Stimulated activated naive CD8-positive, alpha-beta T cell treated with anti-CD3 and anti-CD28 coated beads, Interleukin-15, Interleukin-2, amounts not matched to agents 100 ng/mL and 50 ng/mL, for 24 hours (primary cell): ENCODE data around the gene ULK2.
"Not testable (repeated sequence)": the region's sequence is repeated elsewhere in the genome, so short reads cannot be mapped to it uniquely, and the experiment has no call there.

Source experiments
- H3K27ac Mint-ChIP-seq: one replicate; pipeline ENCODE4 v1.8.0; 2021; ENCODE audit warnings: mild to moderate bottlenecking, mixed read lengths
- H3K27me3 Mint-ChIP-seq: one replicate; pipeline ENCODE4 v1.8.0; 2021; ENCODE audit warnings: mixed read lengths
- H3K36me3 Mint-ChIP-seq: one replicate; pipeline ENCODE4 v1.8.0; 2021; ENCODE audit warnings: low read depth, mixed read lengths
- H3K4me1 Mint-ChIP-seq: one replicate; pipeline ENCODE4 v1.8.0; 2021; ENCODE audit warnings: low read depth, mixed read lengths
- H3K4me3 Mint-ChIP-seq: one replicate; pipeline ENCODE4 v1.8.0; 2021; ENCODE audit warnings: mild to moderate bottlenecking, mixed read lengths
- H3K9me3 Mint-ChIP-seq: one replicate; pipeline ENCODE4 v1.8.0; 2021; ENCODE audit warnings: mixed read lengths

The ULK2 gene

GRCh38 chr17:19867329-19868078 is at the start of gene ULK2:
ULK2 (minus strand) TSS chr17:19867936; CDS start chr17:19867417, 519 bp downstream.
- no peaks in the 10 kb centered on the region for H3K9me3 Mint-ChIP-seq
- H3K4me3 Mint-ChIP-seq = peak within 1 kb of the TSS; percentile 83
- H3K27me3 Mint-ChIP-seq = no peaks in the 10 kb centered on the region
- peak within 1 kb of the TSS; percentile 61 for H3K27ac Mint-ChIP-seq
- peaks cover 3% of the 10 kb centered on the region for H3K36me3 Mint-ChIP-seq
- peaks cover 21% of the 10 kb centered on the region for H3K4me1 Mint-ChIP-seq

GRCh38 chr17:19915245-19915978 is 47.7 kb upstream of the ULK2 start:
- Mint-ChIP-seq H3K4me1 (no peaks in the 10 kb centered on the region), H3K4me3 (no peak overlapping the region), H3K27me3 (no peaks in the 10 kb centered on the region), H3K27ac (no peak overlapping the region), H3K36me3 (peaks cover 52% of the 10 kb centered on the region), H3K9me3 (no peaks in the 10 kb centered on the region)

- H3K36me3 Mint-ChIP-seq = peaks cover 68% of the 10 kb centered on the region
- no peaks in the 10 kb centered on the region for H3K27me3 Mint-ChIP-seq
Observed at GRCh38 chr17:19911033-19911432, 43.3 kb upstream of the ULK2 start.

GRCh38 chr17:19909139-19909538 is 41.4 kb upstream of the ULK2 start:
- Mint-ChIP-seq H3K27me3 (no peaks in the 10 kb centered on the region), H3K4me1 (peaks cover 16% of the 10 kb centered on the region), H3K27ac (no peak overlapping the region), H3K4me3 (no peak overlapping the region), H3K36me3 (peaks cover 77% of the 10 kb centered on the region), H3K9me3 (no peaks in the 10 kb centered on the region)

More at GRCh38 chr17:19911033-19911432, 43.3 kb upstream of the ULK2 start:
- Mint-ChIP-seq H3K9me3 (no peaks in the 10 kb centered on the region), H3K27ac (peak overlapping the region; percentile 5), H3K4me1 (peaks cover 1% of the 10 kb centered on the region), H3K4me3 (no peak overlapping the region)

GRCh38 chr17:19905502-19905901 is 37.8 kb upstream of the ULK2 start:
- no peaks in the 10 kb centered on the region for H3K27me3 Mint-ChIP-seq
- H3K27ac Mint-ChIP-seq = peak overlapping the region; percentile 58
- no peaks in the 10 kb centered on the region for H3K9me3 Mint-ChIP-seq
- peaks cover 16% of the 10 kb centered on the region for H3K4me1 Mint-ChIP-seq
- no peak overlapping the region for H3K4me3 Mint-ChIP-seq
- peaks cover 77% of the 10 kb centered on the region for H3K36me3 Mint-ChIP-seq

GRCh38 chr17:19904924-19905323 is 37.2 kb upstream of the ULK2 start:
- H3K36me3 Mint-ChIP-seq = peaks cover 76% of the 10 kb centered on the region
- H3K27ac Mint-ChIP-seq = no peak overlapping the region
- H3K4me3 Mint-ChIP-seq = no peak overlapping the region
- H3K9me3 Mint-ChIP-seq = no peaks in the 10 kb centered on the region
- peaks cover 16% of the 10 kb centered on the region for H3K4me1 Mint-ChIP-seq
- H3K27me3 Mint-ChIP-seq = no peaks in the 10 kb centered on the region

- peaks cover 72% of the 10 kb centered on the region for H3K36me3 Mint-ChIP-seq
- H3K27me3 Mint-ChIP-seq = no peaks in the 10 kb centered on the region
- no peaks in the 10 kb centered on the region for H3K9me3 Mint-ChIP-seq
- H3K4me3 Mint-ChIP-seq = no peak overlapping the region
- peaks cover 16% of the 10 kb centered on the region for H3K4me1 Mint-ChIP-seq
- H3K27ac Mint-ChIP-seq = no peak overlapping the region
Observed at GRCh38 chr17:19904412-19904811, 36.7 kb upstream of the ULK2 start.

GRCh38 chr17:19900809-19901208 is 33.1 kb upstream of the ULK2 start:
- H3K36me3 Mint-ChIP-seq = peaks cover 42% of the 10 kb centered on the region
- no peak overlapping the region for H3K27ac Mint-ChIP-seq
- H3K9me3 Mint-ChIP-seq = no peaks in the 10 kb centered on the region
- H3K4me3 Mint-ChIP-seq = no peak overlapping the region
- H3K4me1 Mint-ChIP-seq = peaks cover 13% of the 10 kb centered on the region
- H3K27me3 Mint-ChIP-seq = no peaks in the 10 kb centered on the region

- Mint-ChIP-seq H3K27ac (no peak overlapping the region), H3K27me3 (no peaks in the 10 kb centered on the region), H3K36me3 (peaks cover 16% of the 10 kb centered on the region), H3K4me1 (no peaks in the 10 kb centered on the region), H3K4me3 (no peak overlapping the region), H3K9me3 (no peaks in the 10 kb centered on the region)
Observed at GRCh38 chr17:19897903-19898302, 30.2 kb upstream of the ULK2 start.

GRCh38 chr17:19897090-19897837 is 29.5 kb upstream of the ULK2 start:
- peaks cover 13% of the 10 kb centered on the region for H3K36me3 Mint-ChIP-seq
- H3K27ac Mint-ChIP-seq = peak overlapping the region; percentile 5
- no peaks in the 10 kb centered on the region for H3K9me3 Mint-ChIP-seq
- H3K4me3 Mint-ChIP-seq = no peak overlapping the region
- no peaks in the 10 kb centered on the region for H3K27me3 Mint-ChIP-seq
- no peaks in the 10 kb centered on the region for H3K4me1 Mint-ChIP-seq

- H3K27ac Mint-ChIP-seq = peak overlapping the region; percentile 5
- H3K4me1 Mint-ChIP-seq = no peaks in the 10 kb centered on the region
- H3K27me3 Mint-ChIP-seq = no peaks in the 10 kb centered on the region
- H3K36me3 Mint-ChIP-seq = peaks cover 13% of the 10 kb centered on the region
- H3K9me3 Mint-ChIP-seq = no peaks in the 10 kb centered on the region
- no peak overlapping the region for H3K4me3 Mint-ChIP-seq
Observed at GRCh38 chr17:19896679-19897078, 28.9 kb upstream of the ULK2 start.

- not testable (repeated sequence) for H3K9me3 Mint-ChIP-seq, H3K27ac Mint-ChIP-seq, H3K36me3 Mint-ChIP-seq, H3K4me1 Mint-ChIP-seq, H3K4me3 Mint-ChIP-seq, H3K27me3 Mint-ChIP-seq
Observed at GRCh38 chr17:19890554-19890953, 22.8 kb upstream of the ULK2 start.

GRCh38 chr17:19890001-19890400 is 22.3 kb upstream of the ULK2 start:
- not testable (repeated sequence) for H3K9me3 Mint-ChIP-seq, H3K4me1 Mint-ChIP-seq, H3K4me3 Mint-ChIP-seq, H3K27ac Mint-ChIP-seq, H3K36me3 Mint-ChIP-seq, H3K27me3 Mint-ChIP-seq

- H3K4me3 Mint-ChIP-seq = no peak overlapping the region
Observed at GRCh38 chr17:19886116-19886515, 18.4 kb upstream of the ULK2 start.

More at GRCh38 chr17:19886116-19886515, 18.4 kb upstream of the ULK2 start:
- Mint-ChIP-seq H3K27me3 (no peaks in the 10 kb centered on the region), H3K36me3 (no peaks in the 10 kb centered on the region), H3K27ac (no peak overlapping the region), H3K4me1 (no peaks in the 10 kb centered on the region), H3K9me3 (no peaks in the 10 kb centered on the region)
